HG03025 (cell line): ENCODE results near the gene LNX1.
"Not testable (repeated sequence)": the region's sequence is repeated elsewhere in the genome, so short reads cannot be mapped to it uniquely, and the experiment has no call there.

Experiments used
- ATAC-seq: cut with Tn5 transposase; IDR thresholded peaks from one replicate; pipeline ENCODE4 v1.9.1; 2021; ENCODE audit warnings: mild to moderate bottlenecking, moderate library complexity; ENCODE audit not compliant: unreplicated experiment, low FRiP score

The LNX1 gene

DNA sequence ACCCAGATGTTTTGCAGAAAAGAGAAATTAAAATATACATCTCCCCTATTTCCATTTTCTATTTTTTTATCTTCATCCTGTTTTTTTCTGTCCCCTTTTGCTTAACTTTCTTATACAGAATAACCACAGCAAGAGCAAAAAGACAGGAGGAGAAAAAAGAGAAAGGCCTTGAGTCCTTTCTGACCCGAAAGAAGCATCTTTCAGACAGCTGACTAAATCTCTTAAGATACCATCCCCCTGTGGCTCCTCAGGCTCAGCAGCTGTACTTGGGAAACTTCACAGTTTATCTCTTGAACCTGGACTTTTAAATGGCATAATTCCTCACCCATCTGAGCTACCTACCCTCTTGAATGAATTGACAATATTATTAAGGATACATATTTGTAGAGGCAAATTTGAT lies 113.7 kb downstream of the LNX1 start:
- no peak for ATAC-seq

- ATAC-seq, result no peak
Observed at GRCh38 chr4:53477038-53477565, 114.2 kb downstream of the LNX1 start.

- no peak for ATAC-seq
Observed at GRCh38 chr4:53476232-53477037, 114.9 kb downstream of the LNX1 start.

DNA sequence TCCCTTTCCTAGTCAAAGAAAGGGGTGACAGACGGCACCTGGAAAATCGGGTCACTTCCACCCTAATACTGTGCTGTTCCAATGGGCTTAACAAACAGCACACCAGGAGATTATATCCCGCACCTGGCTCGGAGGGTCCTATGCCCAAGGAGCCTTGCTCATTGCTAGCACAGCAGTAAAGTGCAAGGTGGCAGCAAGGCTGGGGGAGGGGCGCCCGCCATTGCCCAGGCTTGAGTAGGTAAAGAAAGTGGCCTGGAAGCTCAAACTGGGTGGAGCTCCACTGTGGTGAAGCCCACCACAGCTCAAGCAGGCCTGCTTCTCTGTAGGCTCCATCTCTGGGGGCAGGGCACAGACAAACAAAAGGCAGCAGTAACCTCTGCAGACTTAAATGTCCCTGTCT lies 124.7 kb downstream of the LNX1 start:
- not testable (repeated sequence) for ATAC-seq

- no peak for ATAC-seq
Observed at GRCh38 chr4:53465891-53466290, 125.4 kb downstream of the LNX1 start.

- ATAC-seq, result no peak
Observed at GRCh38 chr4:53465281-53465680, 126.0 kb downstream of the LNX1 start.

- no peak for ATAC-seq
Observed at GRCh38 chr4:53463340-53463739, 127.9 kb downstream of the LNX1 start.

DNA sequence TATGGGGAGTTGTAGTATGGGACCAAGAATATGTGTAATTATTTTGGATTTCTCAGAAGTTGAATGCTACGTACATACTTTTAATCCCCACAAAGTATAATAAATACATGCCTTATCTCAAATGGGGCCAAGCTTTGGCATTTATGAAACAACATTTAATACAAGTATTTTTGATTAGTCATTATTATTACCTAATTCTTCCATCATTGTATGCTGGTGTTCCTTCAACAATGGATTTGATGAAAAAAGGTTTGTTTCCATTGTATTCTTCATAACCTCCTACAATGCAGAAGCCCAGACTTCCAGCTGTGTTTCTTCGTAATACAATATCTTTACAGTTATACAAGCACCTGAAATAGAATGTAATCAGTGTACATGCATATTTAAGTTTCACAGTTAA lies 130.0 kb downstream of the LNX1 start:
- no peak for ATAC-seq

DNA sequence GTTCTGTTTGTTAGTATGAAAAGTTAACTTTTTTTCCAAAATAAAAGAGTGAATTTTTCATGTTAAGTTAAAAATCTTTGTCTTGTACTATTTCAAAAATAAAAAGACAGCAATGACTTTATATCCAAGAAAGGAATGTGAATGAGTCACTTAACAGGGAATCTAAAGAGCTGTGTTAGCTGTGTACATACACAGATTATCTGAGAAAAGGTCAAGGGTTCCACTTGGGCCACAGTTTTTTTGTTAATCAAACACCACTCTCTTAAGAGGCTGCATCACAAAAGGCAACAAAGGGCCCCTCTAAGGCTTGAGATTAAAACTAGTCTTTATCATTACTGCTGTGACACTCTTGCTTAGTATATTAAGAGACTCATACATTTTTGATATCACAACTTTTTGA lies 131.7 kb downstream of the LNX1 start:
- no peak for ATAC-seq

DNA sequence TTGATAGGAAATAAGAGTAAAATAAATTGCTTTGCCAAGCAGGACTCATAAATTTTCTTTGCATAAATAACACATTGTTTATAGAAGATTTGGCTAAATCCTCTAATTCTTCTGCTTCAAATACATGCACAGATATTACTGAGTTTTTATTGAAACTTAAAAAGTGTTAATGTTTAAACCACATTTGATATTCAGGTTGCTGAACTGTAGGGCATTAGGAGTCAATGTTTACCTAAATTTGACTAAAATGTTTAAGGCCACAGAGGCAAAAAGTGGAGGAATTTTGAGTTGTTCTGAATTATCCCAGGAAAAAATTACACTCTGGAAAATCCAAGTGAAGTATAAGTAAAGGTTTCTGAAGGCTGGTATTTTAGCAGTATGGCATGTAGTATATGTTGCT lies 135.1 kb downstream of the LNX1 start:
- no peak for ATAC-seq

GRCh38 chr4:53455766-53456165 lies 135.5 kb downstream of the LNX1 start:
- no peak for ATAC-seq

DNA sequence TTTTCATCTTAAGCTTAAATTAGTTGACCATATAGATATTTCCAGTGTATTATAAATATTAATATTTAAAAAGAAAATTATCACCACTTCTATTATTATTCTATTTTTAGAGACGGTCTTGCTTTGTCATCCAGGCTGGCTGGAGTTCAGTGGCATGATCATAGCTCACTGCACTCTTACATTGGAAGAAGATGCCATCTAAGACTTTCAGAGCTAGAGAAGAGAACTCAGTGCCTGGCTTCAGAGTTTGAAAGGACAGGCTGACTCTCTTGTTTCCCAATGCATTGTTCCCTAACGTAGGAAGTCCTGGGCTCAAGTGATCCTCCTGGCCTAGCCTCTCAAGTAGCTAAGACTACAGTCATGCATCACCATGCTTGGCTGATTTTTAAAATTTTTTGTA lies 137.9 kb downstream of the LNX1 start:
- ATAC-seq, result no peak

GRCh38 chr4:53450773-53451172 lies 140.5 kb downstream of the LNX1 start:
- ATAC-seq, result no peak

DNA sequence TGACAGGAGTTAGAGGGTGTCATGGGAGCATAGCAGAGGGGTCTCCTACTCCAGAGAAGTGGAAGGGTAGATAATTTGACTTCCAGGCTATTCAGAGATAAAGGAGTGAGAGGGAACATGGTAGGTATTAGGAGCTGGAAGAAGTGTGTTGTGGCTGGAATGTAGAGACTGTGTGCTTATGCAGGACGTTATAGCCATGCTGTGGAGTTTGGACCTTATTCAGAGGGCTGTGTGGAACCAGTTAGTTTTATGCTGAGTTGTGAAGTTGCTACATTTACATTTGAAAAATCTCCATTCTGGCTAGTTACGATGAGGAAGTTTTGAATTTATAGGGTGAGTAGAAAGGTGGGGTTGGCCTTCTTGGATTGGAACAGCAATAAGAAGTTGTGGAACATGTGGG lies 146.3 kb downstream of the LNX1 start:
- no peak for ATAC-seq

GRCh38 chr4:53441564-53441963 lies 149.7 kb downstream of the LNX1 start:
- ATAC-seq, result no peak

DNA sequence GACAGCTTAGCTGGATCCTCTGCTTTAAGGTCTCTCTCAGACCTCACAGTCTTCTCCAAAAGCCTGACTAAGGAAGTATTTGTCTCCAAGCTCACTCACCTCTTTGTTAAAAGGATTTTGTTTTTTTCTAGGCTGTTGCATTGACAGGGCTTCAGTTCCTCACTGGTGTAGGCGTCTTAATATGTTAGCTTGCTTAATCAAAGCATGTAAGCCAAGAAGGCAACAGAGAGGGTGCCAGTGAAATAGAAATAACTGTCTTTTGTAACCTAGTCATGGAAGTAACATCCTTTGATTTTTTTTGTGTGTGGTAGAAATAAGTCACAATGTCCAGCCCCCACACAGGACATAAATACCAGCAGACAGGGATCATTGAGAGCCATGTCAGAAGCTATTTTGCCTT lies 155.0 kb downstream of the LNX1 start:
- ATAC-seq, result no peak

DNA sequence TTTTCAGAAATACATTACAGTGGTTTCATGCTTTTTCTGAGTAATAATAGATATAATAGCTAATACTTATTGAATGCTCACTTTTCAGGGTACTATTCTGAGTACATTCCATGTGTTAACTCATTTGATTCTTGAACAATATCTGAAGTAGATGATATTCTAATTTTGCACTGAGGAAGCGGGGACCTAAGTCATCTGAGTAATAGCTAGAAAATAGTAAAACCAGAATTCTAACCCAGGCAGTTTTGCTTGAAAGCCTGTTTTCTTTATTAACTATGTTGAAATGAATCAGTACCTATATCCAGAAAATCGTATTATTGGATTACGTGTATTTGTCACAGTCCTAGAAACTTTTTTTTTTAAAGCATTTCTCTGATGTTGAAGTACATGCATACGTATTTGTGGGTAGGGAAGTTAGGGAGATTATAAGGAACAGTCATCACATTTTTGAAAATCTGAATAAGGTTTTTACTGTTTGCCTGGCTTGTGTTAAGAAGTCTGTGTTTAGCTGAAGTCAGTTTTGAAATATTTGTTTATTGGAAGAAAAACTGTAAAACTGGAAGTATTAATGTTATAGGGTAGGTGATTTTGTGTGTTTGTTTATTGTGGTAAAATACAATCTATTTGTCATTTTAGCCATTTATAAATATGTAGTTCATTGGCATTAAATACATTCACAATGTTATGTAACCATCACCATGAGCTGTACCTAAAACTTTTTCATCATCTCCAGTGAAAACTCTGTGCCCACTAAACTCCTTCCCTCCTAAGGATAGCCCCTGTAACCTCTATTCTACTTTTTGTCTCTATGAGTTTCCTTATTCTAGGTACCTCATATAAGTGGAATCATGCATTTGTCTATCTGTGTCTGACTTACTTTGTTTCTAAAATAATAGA lies 158.5 kb downstream of the LNX1 start:
- ATAC-seq, result no peak

GRCh38 chr4:53431052-53431451 lies 160.2 kb downstream of the LNX1 start:
- no peak for ATAC-seq

GRCh38 chr4:53427366-53427765 lies 163.9 kb downstream of the LNX1 start:
- no peak for ATAC-seq

GRCh38 chr4:53424280-53424679 lies 167.0 kb downstream of the LNX1 start:
- no peak for ATAC-seq

DNA sequence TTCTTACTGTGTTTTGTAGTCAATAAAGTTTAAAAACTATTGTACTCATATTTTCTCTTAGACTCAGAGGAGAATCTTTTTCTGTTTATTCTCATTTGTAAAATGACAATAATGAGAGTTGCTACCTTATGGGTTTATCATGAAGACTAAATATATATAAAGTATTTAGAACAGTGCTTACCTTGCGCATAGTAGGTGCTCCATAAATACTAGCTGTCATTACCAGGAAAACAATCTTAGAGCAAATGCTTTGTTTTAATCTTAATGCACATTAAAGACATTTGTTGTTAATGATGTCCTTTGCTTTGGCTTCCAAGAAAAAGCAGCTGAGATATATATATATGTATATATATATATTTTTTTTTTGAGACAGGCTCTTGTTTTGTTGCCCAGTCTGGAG lies 168.9 kb downstream of the LNX1 start:
- no peak for ATAC-seq
